Measurements from ENCODE around the gene ZNF75A.
"Not testable (repeated sequence)": the region's sequence is repeated elsewhere in the genome, so short reads cannot be mapped to it uniquely, and the experiment has no call there.

Gene ZNF75A

GRCh38 chr16:3305109-3306068 is at the start of gene ZNF75A, which contains the start of gene TIGD7:
Gene ZNF75A (plus strand): TSS chr16:3305497. CDS start chr16:3308429, 2,932 bp downstream.
Gene TIGD7 (minus strand): TSS chr16:3305430. CDS start chr16:3300614, 4,816 bp downstream.
- no peak for TF ChIP-seq ZNF274 (IDR thresholded peaks at IDR 0.05; ENCODE audit: low read depth, low read length)
- peak within 1 kb of the TSS; percentile 73; the same call in 1 of the 2 replicates for H3K4me3 ChIP-seq (ENCODE audit: low read length)

DNA sequence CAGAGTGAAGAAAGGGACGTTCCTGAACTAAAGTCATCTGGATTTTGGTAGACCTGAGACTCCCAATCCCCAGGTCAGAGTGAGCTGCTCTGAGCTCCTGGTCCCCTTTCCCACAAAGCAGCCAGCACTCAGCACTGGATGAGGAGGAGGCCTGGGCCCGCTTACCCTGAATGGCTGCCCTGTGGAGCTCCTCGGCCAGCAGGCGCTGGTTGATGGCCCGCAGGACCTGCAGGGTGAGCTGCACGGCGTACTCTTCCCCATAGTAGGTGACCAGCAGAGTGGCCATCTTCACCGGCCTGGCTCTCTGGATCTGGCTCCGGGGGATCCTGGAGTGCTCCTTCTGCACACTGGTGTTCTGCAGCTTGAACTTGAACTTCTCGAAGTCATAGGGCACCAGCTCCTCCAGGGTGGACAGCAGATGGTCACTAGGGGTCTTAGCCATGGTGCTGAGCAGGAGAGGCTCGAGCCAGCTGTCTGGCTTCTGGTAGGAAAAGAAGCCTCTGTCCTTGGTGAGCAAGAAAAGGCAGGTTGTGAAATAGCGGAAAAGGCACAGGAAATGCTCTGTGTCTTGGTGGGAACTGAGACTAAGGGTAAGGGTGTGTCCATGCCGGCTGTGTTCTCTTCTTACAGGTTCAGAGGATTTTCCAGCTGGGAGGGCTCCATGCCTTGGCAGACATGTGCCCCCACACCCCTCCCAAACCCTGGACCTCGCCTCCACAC is 49.0 kb upstream of the ZNF75A start, which contains the start of gene MEFV:
Gene MEFV, minus strand, starts transcription at position 488 of the 720 bp plus-strand sequence. Its CDS starts 46 bp downstream, at position 442.
- TF ChIP-seq ZNF274 (IDR thresholded peaks at IDR 0.05; ENCODE audit: low read depth, low read length): no peak
- H3K4me3 ChIP-seq (ENCODE audit: low read length): no peak within 1 kb of the TSS

- H3K4me3 ChIP-seq (ENCODE audit: low read length): no peak overlapping the region
- no peak for TF ChIP-seq ZNF274 (IDR thresholded peaks at IDR 0.05; ENCODE audit: low read depth, low read length)
Observed at GRCh38 chr16:3256866-3257465, 48.3 kb upstream of the ZNF75A start.

DNA sequence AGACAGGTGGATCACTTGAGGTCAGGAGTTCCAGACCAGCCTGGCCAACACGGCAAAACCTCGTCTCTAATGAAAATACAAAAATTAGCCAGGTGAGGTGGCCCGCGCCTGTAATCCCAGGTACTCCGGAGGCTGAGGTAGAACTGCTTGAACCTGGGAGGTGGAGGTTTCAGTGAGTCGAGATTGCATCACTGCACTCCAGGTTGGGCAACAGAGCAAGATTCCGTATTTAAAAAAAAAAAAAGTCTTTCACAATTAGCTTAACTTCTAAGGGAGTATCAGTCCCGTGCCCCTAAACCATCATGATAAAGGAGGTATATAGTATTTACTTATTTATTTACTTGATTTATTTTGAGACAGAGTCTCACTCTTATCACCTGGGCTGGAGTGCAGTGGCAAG is 45.5 kb upstream of the ZNF75A start:
- no peak for TF ChIP-seq ZNF274 (IDR thresholded peaks at IDR 0.05; ENCODE audit: low read depth, low read length)
- H3K4me3 ChIP-seq (ENCODE audit: low read length): no peak overlapping the region

GRCh38 chr16:3262517-3262916 is 42.8 kb upstream of the ZNF75A start:
- no peak for TF ChIP-seq ZNF274 (IDR thresholded peaks at IDR 0.05; ENCODE audit: low read depth, low read length)
- no peak overlapping the region for H3K4me3 ChIP-seq (ENCODE audit: low read length)

- peak overlapping the region; percentile 75 for H3K4me3 ChIP-seq (ENCODE audit: low read length)
- TF ChIP-seq ZNF274 (IDR thresholded peaks at IDR 0.05; ENCODE audit: low read depth, low read length): no peak
Observed at GRCh38 chr16:3264137-3265036, 40.9 kb upstream of the ZNF75A start.

DNA sequence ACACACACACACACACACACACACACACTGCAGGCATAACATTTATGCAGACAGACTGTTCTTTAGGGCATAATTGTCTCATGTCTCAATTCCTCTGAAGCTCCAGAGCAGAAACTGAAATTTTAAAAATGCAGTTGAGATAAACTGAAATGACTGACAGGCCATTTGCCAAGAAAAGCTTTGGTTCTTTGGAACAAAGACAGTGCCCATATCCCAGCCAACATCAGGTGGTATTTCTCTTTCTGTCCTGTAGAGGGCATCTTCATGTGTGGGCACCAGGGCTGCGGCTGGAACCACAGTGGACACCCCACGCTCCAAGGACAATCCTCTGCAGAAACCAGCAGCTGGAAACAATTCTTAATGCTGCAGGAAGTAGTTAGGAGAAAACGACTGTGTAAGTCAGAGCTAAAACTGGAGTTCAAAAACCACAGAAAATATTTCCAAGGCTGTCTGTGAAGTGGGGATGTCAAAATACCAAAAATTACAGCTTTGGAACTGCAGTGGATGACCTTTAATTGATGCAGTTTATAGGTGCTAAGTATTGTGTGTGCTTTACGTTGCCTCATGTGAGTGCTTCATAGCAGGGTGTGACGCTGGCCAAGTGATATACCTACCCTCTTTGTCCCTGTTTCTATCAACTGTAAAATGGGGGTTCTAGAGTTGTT is 38.3 kb upstream of the ZNF75A start:
- no peak for TF ChIP-seq ZNF274 (IDR thresholded peaks at IDR 0.05; ENCODE audit: low read depth, low read length)

GRCh38 chr16:3268294-3268693 is 37.0 kb upstream of the ZNF75A start:
- TF ChIP-seq ZNF274 (IDR thresholded peaks at IDR 0.05; ENCODE audit: low read depth, low read length): no peak

More for the DNA sequence above, 38.3 kb upstream of the ZNF75A start:
- H3K4me3 ChIP-seq (ENCODE audit: low read length): no peak overlapping the region

DNA sequence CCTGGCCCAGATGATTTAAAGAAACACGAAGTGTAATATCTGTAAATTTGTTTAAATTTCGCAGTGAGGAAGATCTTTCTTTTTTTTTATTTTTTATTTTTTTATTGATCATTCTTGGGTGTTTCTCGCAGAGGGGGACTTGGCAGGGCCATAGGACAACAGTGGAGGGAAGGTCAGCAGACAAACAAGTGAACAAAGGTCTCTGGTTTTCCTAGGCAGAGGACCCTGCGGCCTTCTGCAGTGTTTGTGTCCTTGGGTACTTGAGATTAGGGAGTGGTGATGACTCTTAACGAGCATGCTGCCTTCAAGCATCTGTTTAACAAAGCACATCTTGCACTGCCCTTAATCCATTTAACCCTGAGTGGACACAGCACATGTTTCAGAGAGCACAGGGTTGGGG is 34.6 kb upstream of the ZNF75A start:
- not testable (repeated sequence) for H3K4me3 ChIP-seq (ENCODE audit: low read length)

More at GRCh38 chr16:3268294-3268693, 37.0 kb upstream of the ZNF75A start:
- no peak overlapping the region for H3K4me3 ChIP-seq (ENCODE audit: low read length)

GRCh38 chr16:3271281-3271680 is 34.0 kb upstream of the ZNF75A start:
- not testable (repeated sequence) for H3K4me3 ChIP-seq (ENCODE audit: low read length)

DNA sequence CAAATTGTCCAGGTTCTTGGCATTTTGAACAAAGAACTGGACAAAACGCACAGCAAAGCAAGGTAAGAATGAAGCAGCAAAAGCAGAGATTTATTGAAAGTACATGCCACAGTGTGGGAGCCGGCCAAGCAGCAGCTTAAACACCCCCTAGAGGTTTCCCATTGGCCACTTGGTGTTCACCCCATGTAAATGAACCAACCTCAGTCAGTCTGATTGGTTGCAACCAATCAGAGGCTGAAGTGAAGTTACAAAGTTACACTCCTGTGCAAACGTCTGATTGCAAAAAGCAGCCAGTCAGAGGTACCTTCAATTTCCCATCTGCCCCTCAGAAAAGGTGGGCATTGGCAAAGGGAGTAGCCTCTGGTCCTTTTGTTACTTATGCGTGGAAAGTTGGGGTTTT is 30.8 kb upstream of the ZNF75A start:
- TF ChIP-seq ZNF274 (IDR thresholded peaks at IDR 0.05; ENCODE audit: low read depth, low read length): no peak

DNA sequence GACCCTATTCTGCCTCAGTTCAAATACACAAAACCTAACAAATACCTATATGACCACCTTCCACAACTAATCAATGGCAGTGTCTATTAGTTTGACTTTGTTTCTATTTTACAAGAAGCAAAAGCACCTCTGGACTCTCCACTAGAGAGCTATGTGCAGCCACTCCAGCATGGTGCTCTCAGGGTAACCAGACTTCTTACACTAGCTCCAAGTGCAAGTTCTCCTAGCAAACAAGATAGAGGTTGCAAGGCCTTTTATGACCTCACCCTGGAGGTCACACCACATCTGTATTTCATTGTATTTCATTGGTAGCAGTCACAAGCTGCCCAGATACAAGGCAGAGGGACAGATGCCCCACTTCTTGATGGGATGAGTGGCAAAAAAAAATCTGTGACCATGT is 30.4 kb upstream of the ZNF75A start:
- H3K4me3 ChIP-seq (ENCODE audit: low read length): no peak overlapping the region
- TF ChIP-seq ZNF274 (IDR thresholded peaks at IDR 0.05; ENCODE audit: low read depth, low read length): no peak

More for the DNA sequence above, 30.8 kb upstream of the ZNF75A start:
- no peak overlapping the region for H3K4me3 ChIP-seq (ENCODE audit: low read length)

- no peak overlapping the region for H3K4me3 ChIP-seq (ENCODE audit: low read length)
- no peak for TF ChIP-seq ZNF274 (IDR thresholded peaks at IDR 0.05; ENCODE audit: low read depth, low read length)
Observed at GRCh38 chr16:3276679-3277078, 28.6 kb upstream of the ZNF75A start.
